Neural progenitor cell (in vitro differentiated cells): ENCODE results near the gene CYP2C8. TPM values are rescaled to one million over a fixed set of nuclear protein-coding genes. Genes with fewer than 3 reads are reported as not detected.

Experiments
- DNase-seq: peaks from one replicate; pipeline ENCODE4 v3.0.0-alpha.2; 2016; ENCODE audit warnings: low spot score
- H2AFZ ChIP-seq: fragments of 200-600 bp; sonication (generic); replicated peaks from 2 replicates; pipeline ENCODE4 v1.6.1; 2016; ENCODE audit warnings: antibody characterized with exemption
- H3F3A ChIP-seq: fragments of 200-600 bp; sonication (generic); 2 replicates; pipeline ENCODE4 v1.6.1; 2016; ENCODE audit warnings: antibody characterized with exemption, low read depth
- H3K27ac ChIP-seq: fragments of 200-600 bp; sonication (generic); 2 replicates; pipeline ENCODE4 v1.5.1; 2016; ENCODE audit warnings: mild to moderate bottlenecking
- H3K27me3 ChIP-seq: fragments of 200-600 bp; sonication (generic); 2 replicates; pipeline ENCODE4 v1.6.1; 2016; ENCODE audit warnings: mild to moderate bottlenecking, moderate library complexity
- H3K36me3 ChIP-seq: fragments of 200-600 bp; sonication (generic); 2 replicates; pipeline ENCODE4 v1.5.1; 2016
- H3K4me1 ChIP-seq: fragments of 200-600 bp; sonication (generic); 2 replicates; pipeline ENCODE4 v1.6.1; 2016; ENCODE audit warnings: mixed run types
- H3K4me2 ChIP-seq: fragments of 200-600 bp; sonication (generic); 2 replicates; pipeline ENCODE4 v1.6.1; 2016
- H3K4me3 ChIP-seq: fragments of 200-600 bp; sonication (generic); 2 replicates; pipeline ENCODE4 v1.5.1; 2016
- H3K79me2 ChIP-seq: fragments of 200-600 bp; sonication (generic); 2 replicates; pipeline ENCODE4 v1.6.1; 2016; ENCODE audit warnings: low read depth
- H3K9ac ChIP-seq: fragments of 200-600 bp; sonication (generic); 2 replicates; pipeline ENCODE4 v1.6.1; 2016
- H3K9me3 ChIP-seq: fragments of 200-600 bp; sonication (generic); 2 replicates; pipeline ENCODE4 v1.5.1; 2016; ENCODE audit warnings: low read depth
- H4K20me1 ChIP-seq: fragments of 200-600 bp; sonication (generic); 2 replicates; pipeline ENCODE4 v1.6.1; 2016; ENCODE audit warnings: low read depth
- H3K27ac Mint-ChIP-seq: 3 replicates; pipeline ENCODE4 v1.8.0; 2021; ENCODE audit warnings: mixed read lengths
- H3K27me3 Mint-ChIP-seq: 2 replicates; pipeline ENCODE4 v1.8.0; 2022; ENCODE audit warnings: low read depth, mild to moderate bottlenecking, inconsistent platforms, moderate library complexity, mixed read lengths; ENCODE audit not compliant: insufficient read depth
- H3K36me3 Mint-ChIP-seq: 3 replicates; pipeline ENCODE4 v1.8.0; 2021; ENCODE audit warnings: mixed read lengths
- H3K4me1 Mint-ChIP-seq: 3 replicates; pipeline ENCODE4 v1.8.0; 2021; ENCODE audit warnings: mixed read lengths
- H3K4me3 Mint-ChIP-seq: 3 replicates; pipeline ENCODE4 v1.8.0; 2021; ENCODE audit warnings: mild to moderate bottlenecking, moderate library complexity, mixed read lengths
- H3K9me3 Mint-ChIP-seq: 3 replicates; pipeline ENCODE4 v1.8.0; 2020; ENCODE audit warnings: mixed read lengths
- CTCF ChIP-seq: fragments of 200-600 bp; sonication (generic); IDR thresholded peaks from 2 replicates; pipeline ENCODE4 v1.5.1; 2017; ENCODE audit warnings: antibody characterized with exemption, mild to moderate bottlenecking
- EZH2 ChIP-seq: fragments of 200-600 bp; sonication (generic); IDR thresholded peaks from 2 replicates; pipeline ENCODE4 v1.6.1; 2017; ENCODE audit warnings: antibody characterized with exemption, mild to moderate bottlenecking, moderate library complexity
- EZH2phosphoT487 ChIP-seq: fragments of 200-600 bp; sonication (generic); IDR thresholded peaks from 2 replicates; pipeline ENCODE4 v1.6.1; 2017; ENCODE audit warnings: antibody characterized with exemption
- total RNA-seq: library from RNA; depleted of rRNA; stranded (reverse); fragments of >200 nt; gene quantifications from 2 replicates; pipeline ENCODE4 v1.2.3, GENCODE V29; 2015; ENCODE audit warnings: low replicate concordance

CYP2C8 gene
- total RNA-seq, 1 donor from 2014 or later, result 2.8 TPM

DNA sequence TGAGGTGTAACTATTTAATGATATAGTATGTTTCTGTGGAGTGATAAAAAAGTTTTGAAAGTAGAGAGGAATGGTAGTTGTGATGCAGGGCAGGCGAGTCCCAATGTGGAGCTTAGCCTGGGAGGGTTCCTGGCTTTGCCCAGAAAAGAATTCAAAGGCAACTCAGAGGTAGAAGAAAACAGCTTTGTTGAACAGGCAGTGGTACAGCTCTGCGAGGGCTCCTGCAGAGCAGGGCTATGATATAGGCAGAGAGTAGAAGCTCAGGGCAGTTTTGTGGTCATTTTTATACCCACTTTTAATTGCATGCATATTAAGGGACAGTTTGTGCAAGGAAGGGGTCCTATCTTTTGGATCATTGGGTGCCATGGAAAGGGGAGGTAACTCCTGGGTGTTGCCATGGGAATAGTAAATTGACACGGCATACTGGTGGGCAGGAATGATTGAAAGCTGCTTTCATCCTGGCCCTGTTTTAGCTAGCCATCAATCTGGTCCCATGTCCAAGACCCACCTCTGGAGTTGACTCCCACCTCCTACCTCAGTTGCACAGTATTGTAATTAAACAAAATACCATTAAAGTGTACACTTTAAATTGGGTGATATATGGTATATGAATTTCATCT is 12.4 kb downstream of the CYP2C8 start:
- Histone ChIP-seq H3K4me1 (no peaks in the 10 kb centered on the region), H3K27me3 (no peaks in the 10 kb centered on the region)
- no peaks in the 10 kb centered on the region for H3K4me1 Mint-ChIP-seq

GRCh38 chr10:95049919-95050318 is 19.4 kb downstream of the CYP2C8 start:
- no peak overlapping the region for H3K27ac Mint-ChIP-seq
- peaks cover 5% of the 10 kb centered on the region for H3K27me3 Mint-ChIP-seq

More for the DNA sequence above, 12.4 kb downstream of the CYP2C8 start:
- Mint-ChIP-seq H3K4me3 (no peak overlapping the region), H3K27me3 (no peaks in the 10 kb centered on the region), H3K27ac (no peak overlapping the region), H3K36me3 (no peaks in the 10 kb centered on the region), H3K9me3 (no peaks in the 10 kb centered on the region)
- Histone ChIP-seq H3K4me2 (no peak overlapping the region), H3K27ac (no peak overlapping the region), H3K9me3 (no peaks in the 10 kb centered on the region), H3K9ac (no peak overlapping the region), H2AFZ (no peak overlapping the region), H3K79me2 (no peaks in the 10 kb centered on the region), H3F3A (no peaks in the 10 kb centered on the region), H4K20me1 (no peaks in the 10 kb centered on the region), H3K36me3 (no peaks in the 10 kb centered on the region), H3K4me3 (no peak overlapping the region)
- DNase-seq, result no peak
- TF ChIP-seq EZH2, result no peak
- no peak for TF ChIP-seq EZH2phosphoT487
- no peak for TF ChIP-seq CTCF

DNA sequence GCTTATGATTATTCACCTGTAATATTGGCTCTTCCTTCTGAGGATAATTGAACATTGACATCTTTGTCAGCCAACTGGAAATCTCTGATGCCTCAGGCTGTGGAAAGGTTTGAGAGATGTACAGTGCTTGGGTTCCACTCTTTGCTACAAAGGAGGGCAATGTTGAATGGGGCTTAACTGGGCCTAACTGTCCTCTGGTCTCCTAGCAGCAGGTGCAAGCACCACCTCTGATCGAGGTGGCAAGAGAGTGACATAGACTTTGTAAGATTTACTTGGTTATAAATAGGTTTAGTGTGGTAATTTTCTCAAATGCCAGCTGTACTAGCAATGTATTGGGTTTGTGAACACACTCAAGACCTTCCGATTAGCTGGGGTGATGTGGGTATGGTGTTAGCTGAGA is 21.1 kb downstream of the CYP2C8 start:
- no peaks in the 10 kb centered on the region for H4K20me1 ChIP-seq
- no peak for TF ChIP-seq EZH2
- TF ChIP-seq CTCF, result no peak
- TF ChIP-seq EZH2phosphoT487, result no peak
- H3K27me3 ChIP-seq, result no peaks in the 10 kb centered on the region
- H3K4me2 ChIP-seq, result no peak overlapping the region
- no peak overlapping the region for H2AFZ ChIP-seq
- no peak overlapping the region for H3K4me3 Mint-ChIP-seq
- no peaks in the 10 kb centered on the region for H3K4me1 ChIP-seq
- no peak overlapping the region for H3K9ac ChIP-seq
- no peaks in the 10 kb centered on the region for H3K9me3 Mint-ChIP-seq
- H3K27ac ChIP-seq, result no peak overlapping the region
- no peaks in the 10 kb centered on the region for H3K36me3 Mint-ChIP-seq
- H3K4me1 Mint-ChIP-seq, result no peaks in the 10 kb centered on the region
- no peaks in the 10 kb centered on the region for H3F3A ChIP-seq
- no peak for DNase-seq
- H3K9me3 ChIP-seq, result no peaks in the 10 kb centered on the region
- no peaks in the 10 kb centered on the region for H3K79me2 ChIP-seq
- peaks cover 5% of the 10 kb centered on the region for H3K27me3 Mint-ChIP-seq
- H3K4me3 ChIP-seq, result no peak overlapping the region
- H3K36me3 ChIP-seq, result no peaks in the 10 kb centered on the region
- H3K27ac Mint-ChIP-seq, result no peak overlapping the region

More at GRCh38 chr10:95049919-95050318, 19.4 kb downstream of the CYP2C8 start:
- Mint-ChIP-seq H3K4me1 (no peaks in the 10 kb centered on the region), H3K9me3 (no peaks in the 10 kb centered on the region), H3K4me3 (no peak overlapping the region), H3K36me3 (no peaks in the 10 kb centered on the region)
- Histone ChIP-seq H3K4me2 (no peak overlapping the region), H3K27ac (no peak overlapping the region), H3F3A (no peaks in the 10 kb centered on the region), H2AFZ (peak overlapping the region; percentile 57), H3K4me3 (no peak overlapping the region), H3K9ac (no peak overlapping the region), H3K27me3 (no peaks in the 10 kb centered on the region), H3K36me3 (no peaks in the 10 kb centered on the region), H4K20me1 (no peaks in the 10 kb centered on the region), H3K9me3 (no peaks in the 10 kb centered on the region), H3K4me1 (no peaks in the 10 kb centered on the region), H3K79me2 (no peaks in the 10 kb centered on the region)
- no peak for TF ChIP-seq CTCF
- no peak for TF ChIP-seq EZH2phosphoT487
- TF ChIP-seq EZH2, result no peak
- DNase-seq, result no peak
